Astrocyte of the spinal cord (primary cell): ENCODE results near the gene HDAC4.

Experiments
- DNase-seq: peaks from one replicate; pipeline ENCODE4 v3.0.0; 2011; ENCODE audit warnings: low read depth, low spot score
- H3K4me3 ChIP-seq: 2 replicates; pipeline ENCODE4 v1.5.1; 2011; ENCODE audit warnings: low read depth, mild to moderate bottlenecking, low read length, moderate library complexity
- CTCF ChIP-seq: IDR thresholded peaks from 2 replicates; pipeline ENCODE4 v1.5.1; 2012; ENCODE audit warnings: low read depth, mild to moderate bottlenecking, low read length, inconsistent platforms
- in situ Hi-C: cut with HindIII; loops from 2 replicates; pipeline ENCODE4 v1.10.0; 2017; ENCODE audit warnings: low sequenced_read_pairs

The HDAC4 gene

GRCh38 chr2:239213643-239214101 is 187.1 kb downstream of the HDAC4 start:
- no peak for TF ChIP-seq CTCF
- no peak for DNase-seq
- no peak overlapping the region for H3K4me3 ChIP-seq
- in situ Hi-C loops: no loop called here

GRCh38 chr2:239212929-239213642 is 187.7 kb downstream of the HDAC4 start:
- in situ Hi-C loops: no loop called here
- no peak for TF ChIP-seq CTCF
- DNase-seq: no peak
- no peak overlapping the region for H3K4me3 ChIP-seq

GRCh38 chr2:239212121-239212928 is 188.5 kb downstream of the HDAC4 start:
- H3K4me3 ChIP-seq: no peak overlapping the region
- in situ Hi-C loops: no loop called here
- no peak for DNase-seq
- TF ChIP-seq CTCF: no peak

- no peak for DNase-seq
Observed at GRCh38 chr2:239211396-239212094, 189.3 kb downstream of the HDAC4 start.

GRCh38 chr2:239209783-239210182 is 191.0 kb downstream of the HDAC4 start:
- no peak for TF ChIP-seq CTCF
- H3K4me3 ChIP-seq: no peak overlapping the region
- in situ Hi-C loops: no loop called here
- no peak for DNase-seq

More at GRCh38 chr2:239211396-239212094, 189.3 kb downstream of the HDAC4 start:
- TF ChIP-seq CTCF: no peak
- in situ Hi-C loops: no loop called here
- no peak overlapping the region for H3K4me3 ChIP-seq

GRCh38 chr2:239208465-239209180 is 192.2 kb downstream of the HDAC4 start:
- no peak for TF ChIP-seq CTCF
- in situ Hi-C loops: no loop called here
- no peak for DNase-seq
- no peak overlapping the region for H3K4me3 ChIP-seq
